Chondrocyte (in vitro differentiated cells): Measurements from ENCODE around the gene LPP. TPM values are rescaled to one million over a fixed set of nuclear protein-coding genes. Genes with fewer than 3 reads are reported as not detected.
A peak's percentile ranks its signal among the peaks of the same experiment; 100 is the strongest.

Source experiments
- DNase-seq: peaks from one replicate; pipeline ENCODE4 v3.0.0; 2021; ENCODE audit warnings: mixed read lengths, low spot score
- H3K27ac Mint-ChIP-seq: one replicate; pipeline ENCODE4 v1.8.0; 2021; ENCODE audit warnings: mild to moderate bottlenecking, moderate library complexity, mixed read lengths; ENCODE audit not compliant: unreplicated experiment
- H3K27me3 Mint-ChIP-seq: 2 replicates; pipeline ENCODE4 v1.8.0; 2021; ENCODE audit warnings: low read depth, mixed read lengths
- H3K36me3 Mint-ChIP-seq: 2 replicates; pipeline ENCODE4 v1.8.0; 2021; ENCODE audit warnings: low read depth, mixed read lengths
- H3K4me1 Mint-ChIP-seq: 2 replicates; pipeline ENCODE4 v1.8.0; 2021; ENCODE audit warnings: low read depth, mild to moderate bottlenecking, mixed read lengths
- H3K4me3 Mint-ChIP-seq: one replicate; pipeline ENCODE4 v1.8.0; 2021; ENCODE audit warnings: mild to moderate bottlenecking, moderate library complexity, mixed read lengths; ENCODE audit not compliant: unreplicated experiment
- H3K9me3 Mint-ChIP-seq: 2 replicates; pipeline ENCODE4 v1.8.0; 2021; ENCODE audit warnings: low read depth, mixed read lengths
- total RNA-seq: library from RNA; stranded (reverse); gene quantifications from 3 replicates; pipeline ENCODE4 v1.2.1, GENCODE V29; 2021
- TF ChIP-seq, protein P1 (sequence below): fragments of 200-600 bp; sonication (generic); IDR thresholded peaks from 2 replicates; pipeline ENCODE4 v1.5.0; 2021; ENCODE audit warnings: antibody characterized with exemption, mild to moderate bottlenecking, moderate library complexity

Gene LPP
- total RNA-seq, 1 donor from 2014 or later: 295 TPM

GRCh38 chr3:188194332-188194731 lies 40.4 kb downstream of the LPP start:
- TF ChIP-seq, protein P1, sequence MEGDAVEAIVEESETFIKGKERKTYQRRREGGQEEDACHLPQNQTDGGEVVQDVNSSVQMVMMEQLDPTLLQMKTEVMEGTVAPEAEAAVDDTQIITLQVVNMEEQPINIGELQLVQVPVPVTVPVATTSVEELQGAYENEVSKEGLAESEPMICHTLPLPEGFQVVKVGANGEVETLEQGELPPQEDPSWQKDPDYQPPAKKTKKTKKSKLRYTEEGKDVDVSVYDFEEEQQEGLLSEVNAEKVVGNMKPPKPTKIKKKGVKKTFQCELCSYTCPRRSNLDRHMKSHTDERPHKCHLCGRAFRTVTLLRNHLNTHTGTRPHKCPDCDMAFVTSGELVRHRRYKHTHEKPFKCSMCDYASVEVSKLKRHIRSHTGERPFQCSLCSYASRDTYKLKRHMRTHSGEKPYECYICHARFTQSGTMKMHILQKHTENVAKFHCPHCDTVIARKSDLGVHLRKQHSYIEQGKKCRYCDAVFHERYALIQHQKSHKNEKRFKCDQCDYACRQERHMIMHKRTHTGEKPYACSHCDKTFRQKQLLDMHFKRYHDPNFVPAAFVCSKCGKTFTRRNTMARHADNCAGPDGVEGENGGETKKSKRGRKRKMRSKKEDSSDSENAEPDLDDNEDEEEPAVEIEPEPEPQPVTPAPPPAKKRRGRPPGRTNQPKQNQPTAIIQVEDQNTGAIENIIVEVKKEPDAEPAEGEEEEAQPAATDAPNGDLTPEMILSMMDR: no peak
- Mint-ChIP-seq H3K36me3 (peaks cover 8% of the 10 kb centered on the region), H3K9me3 (no peaks in the 10 kb centered on the region), H3K4me3 (no peak overlapping the region), H3K4me1 (peaks cover 67% of the 10 kb centered on the region), H3K27ac (no peak overlapping the region), H3K27me3 (no peaks in the 10 kb centered on the region)
- no peak for DNase-seq

DNA sequence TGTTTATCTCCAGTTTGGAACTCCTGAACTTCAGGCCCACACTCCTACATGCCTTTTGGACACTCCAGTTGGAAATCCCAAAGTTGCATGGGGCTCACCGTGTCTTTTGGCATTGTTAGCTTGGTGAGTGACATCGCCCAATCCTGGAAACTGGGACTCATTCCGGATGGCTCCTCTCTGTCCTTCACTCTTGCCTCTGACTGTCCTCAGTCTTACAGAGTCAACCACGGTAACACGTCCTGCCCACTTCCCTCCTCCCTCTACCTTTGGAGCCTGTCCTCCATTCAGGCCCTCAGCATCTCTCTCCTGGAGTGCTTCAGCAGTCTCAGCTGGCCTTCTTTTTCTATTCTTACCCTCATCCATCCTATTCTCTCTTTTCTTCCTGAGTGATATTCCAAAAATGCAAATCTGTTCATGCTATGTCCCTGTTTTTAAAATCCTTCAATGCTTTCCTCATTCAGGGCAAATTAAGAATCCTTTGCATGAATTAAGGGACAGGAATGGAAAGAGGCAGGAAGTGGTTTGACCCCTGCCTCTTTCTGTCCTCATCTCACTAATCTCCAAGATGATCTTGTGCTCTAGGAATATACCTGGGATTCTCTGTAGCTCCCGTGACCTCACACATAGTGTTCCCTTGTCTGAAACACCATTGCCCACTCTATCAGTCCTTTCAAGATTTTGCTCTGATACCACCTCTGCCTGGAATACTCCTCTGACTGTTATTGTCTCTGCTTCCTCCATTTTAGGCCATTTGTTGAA lies 42.5 kb downstream of the LPP start:
- Mint-ChIP-seq H3K9me3 (no peaks in the 10 kb centered on the region), H3K27me3 (no peaks in the 10 kb centered on the region), H3K4me1 (peaks cover 54% of the 10 kb centered on the region), H3K36me3 (peaks cover 8% of the 10 kb centered on the region), H3K27ac (peak overlapping the region; percentile 63), H3K4me3 (no peak overlapping the region)
- DNase-seq: no peak
- TF ChIP-seq, protein P1: no peak

GRCh38 chr3:188197388-188197847 lies 43.5 kb downstream of the LPP start:
- TF ChIP-seq, protein P1: no peak
- Mint-ChIP-seq H3K4me3 (no peak overlapping the region), H3K9me3 (no peaks in the 10 kb centered on the region), H3K36me3 (peaks cover 6% of the 10 kb centered on the region), H3K4me1 (peaks cover 51% of the 10 kb centered on the region), H3K27ac (peak overlapping the region; percentile 71), H3K27me3 (no peaks in the 10 kb centered on the region)
- no peak for DNase-seq

- TF ChIP-seq, protein P1: no peak
- Mint-ChIP-seq H3K4me3 (no peak overlapping the region), H3K9me3 (no peaks in the 10 kb centered on the region), H3K36me3 (peaks cover 6% of the 10 kb centered on the region), H3K4me1 (peaks cover 55% of the 10 kb centered on the region), H3K27me3 (no peaks in the 10 kb centered on the region), H3K27ac (no peak overlapping the region)
- no peak for DNase-seq
These were observed 44.0 kb downstream of the LPP start for GRCh38 chr3:188198001-188198400.

DNA sequence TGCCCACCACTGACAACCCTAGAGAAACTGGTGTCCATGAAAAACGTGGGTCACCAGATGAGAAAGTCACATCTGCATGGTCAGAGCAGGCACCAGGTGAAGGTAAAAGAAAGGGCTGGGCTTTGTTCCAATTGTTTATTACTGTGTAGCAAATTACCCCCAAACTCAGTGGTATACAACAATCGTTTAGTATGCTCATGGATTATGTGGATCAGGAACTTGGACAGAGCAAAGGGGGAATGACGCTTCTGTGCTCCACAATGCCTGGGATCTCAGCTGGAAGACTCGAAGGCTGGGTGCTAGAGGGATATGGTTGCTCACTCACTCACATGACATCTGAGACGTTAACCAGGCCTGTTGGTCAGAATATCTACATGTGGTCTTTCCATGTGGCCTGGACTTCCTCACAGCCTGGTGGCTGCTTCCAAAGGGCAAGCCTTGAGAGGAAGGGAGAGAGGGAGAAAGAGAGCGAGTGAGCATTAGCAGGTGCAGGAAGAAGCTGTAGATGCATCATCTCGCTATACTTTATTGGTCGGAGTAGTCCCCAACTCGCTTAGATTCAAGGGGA lies 44.9 kb downstream of the LPP start:
- no peak overlapping the region for H3K4me3 Mint-ChIP-seq
- H3K36me3 Mint-ChIP-seq: peaks cover 6% of the 10 kb centered on the region
- H3K27me3 Mint-ChIP-seq: no peaks in the 10 kb centered on the region
- DNase-seq: no peak
- no peaks in the 10 kb centered on the region for H3K9me3 Mint-ChIP-seq
- peaks cover 54% of the 10 kb centered on the region for H3K4me1 Mint-ChIP-seq
- peak overlapping the region; percentile 37 for H3K27ac Mint-ChIP-seq
- TF ChIP-seq, protein P1: no peak
